WERI-Rb-1 (cell line): ENCODE measurements around the gene ROGDI.

ENCODE experiments used
- DNase-seq: peaks from one replicate; pipeline ENCODE4 v3.0.0-alpha.2; 2020
- H3K27ac ChIP-seq: fragments of 250-450 bp; sonication (Bioruptor Pico); 2 replicates; pipeline ENCODE4 v1.5.1; 2020; ENCODE audit warnings: mild to moderate bottlenecking, moderate library complexity
- H3K27me3 ChIP-seq: fragments of 250-450 bp; sonication (Bioruptor Pico); 2 replicates; pipeline ENCODE4 v1.5.1; 2021; ENCODE audit warnings: mild to moderate bottlenecking, low read depth, moderate library complexity; ENCODE audit not compliant: insufficient read depth, severe bottlenecking
- H3K36me3 ChIP-seq: fragments of 250-450 bp; sonication (Bioruptor Pico); 2 replicates; pipeline ENCODE4 v1.5.1; 2020; ENCODE audit warnings: mild to moderate bottlenecking, moderate library complexity
- H3K4me3 ChIP-seq: 2 replicates; pipeline ENCODE4 v1.5.1; 2011; ENCODE audit warnings: low read depth, mild to moderate bottlenecking, control low read depth, low read length
- H3K9me3 ChIP-seq: fragments of 250-450 bp; sonication (Bioruptor Pico); 2 replicates; pipeline ENCODE4 v1.5.1; 2021; ENCODE audit warnings: mild to moderate bottlenecking, moderate library complexity; ENCODE audit not compliant: severe bottlenecking
- TF ChIP-seq, protein P1 (sequence below): IDR thresholded peaks from 2 replicates; pipeline ENCODE4 v1.5.1; 2011; ENCODE audit warnings: low read depth, mild to moderate bottlenecking, control low read depth, inconsistent platforms, low read length

The ROGDI gene

DNA sequence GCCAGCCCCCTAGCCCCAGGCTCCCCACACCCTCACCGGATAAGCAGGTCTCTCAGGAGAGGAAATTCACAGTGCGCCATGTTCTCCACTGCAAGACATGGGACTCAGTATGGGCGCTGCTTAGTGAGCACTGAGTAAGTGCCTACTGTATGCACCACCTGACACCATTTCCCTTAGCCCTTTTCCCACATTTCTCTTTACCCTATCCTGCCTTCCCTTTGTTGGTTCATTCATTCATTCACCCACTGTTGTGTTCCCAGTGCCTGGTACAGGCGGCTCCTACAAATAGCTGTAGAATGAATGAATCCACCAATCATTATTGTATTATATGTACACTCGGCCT is 24.4 kb downstream of the ROGDI start:
- Histone ChIP-seq H3K9me3 (peaks cover 6% of the 10 kb centered on the region), H3K27ac (no peak overlapping the region), H3K27me3 (no peaks in the 10 kb centered on the region), H3K36me3 (no peaks in the 10 kb centered on the region), H3K4me3 (no peak overlapping the region)
- DNase-seq: no peak
- TF ChIP-seq, protein P1, sequence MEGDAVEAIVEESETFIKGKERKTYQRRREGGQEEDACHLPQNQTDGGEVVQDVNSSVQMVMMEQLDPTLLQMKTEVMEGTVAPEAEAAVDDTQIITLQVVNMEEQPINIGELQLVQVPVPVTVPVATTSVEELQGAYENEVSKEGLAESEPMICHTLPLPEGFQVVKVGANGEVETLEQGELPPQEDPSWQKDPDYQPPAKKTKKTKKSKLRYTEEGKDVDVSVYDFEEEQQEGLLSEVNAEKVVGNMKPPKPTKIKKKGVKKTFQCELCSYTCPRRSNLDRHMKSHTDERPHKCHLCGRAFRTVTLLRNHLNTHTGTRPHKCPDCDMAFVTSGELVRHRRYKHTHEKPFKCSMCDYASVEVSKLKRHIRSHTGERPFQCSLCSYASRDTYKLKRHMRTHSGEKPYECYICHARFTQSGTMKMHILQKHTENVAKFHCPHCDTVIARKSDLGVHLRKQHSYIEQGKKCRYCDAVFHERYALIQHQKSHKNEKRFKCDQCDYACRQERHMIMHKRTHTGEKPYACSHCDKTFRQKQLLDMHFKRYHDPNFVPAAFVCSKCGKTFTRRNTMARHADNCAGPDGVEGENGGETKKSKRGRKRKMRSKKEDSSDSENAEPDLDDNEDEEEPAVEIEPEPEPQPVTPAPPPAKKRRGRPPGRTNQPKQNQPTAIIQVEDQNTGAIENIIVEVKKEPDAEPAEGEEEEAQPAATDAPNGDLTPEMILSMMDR: no peak

DNA sequence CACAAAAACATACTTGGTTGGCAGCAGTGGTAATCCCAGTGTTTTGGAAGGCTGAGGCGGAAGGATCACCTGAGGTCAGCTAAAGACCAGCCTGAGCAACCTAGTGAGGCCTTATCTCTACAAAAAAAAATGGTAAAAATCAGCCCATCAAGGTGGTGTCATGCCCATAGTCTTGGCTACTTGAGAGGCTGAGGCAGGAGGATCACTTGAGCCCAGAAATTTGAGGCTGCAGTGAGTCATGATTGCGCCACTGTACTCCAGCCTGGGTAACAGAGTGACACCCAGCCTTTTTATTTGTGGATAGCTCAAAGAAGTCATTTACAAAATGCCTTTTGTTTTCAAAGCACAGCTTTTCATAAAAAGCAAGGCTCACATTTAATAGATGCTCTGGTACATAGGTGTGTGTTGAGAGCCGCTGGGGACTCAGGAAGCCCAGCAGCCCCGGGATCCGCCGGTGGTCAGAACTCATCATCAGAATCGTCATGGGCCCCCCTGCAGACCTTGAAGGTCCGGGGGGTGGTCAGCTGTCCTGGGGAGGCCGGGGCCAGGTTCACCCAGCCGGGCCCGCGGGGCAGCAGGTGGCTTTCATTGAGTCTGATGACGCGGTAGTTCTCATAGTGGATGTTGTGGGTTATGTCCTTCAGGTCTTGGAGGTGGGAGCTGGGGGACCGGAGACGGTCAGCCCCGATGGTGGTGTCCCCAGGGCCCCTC is 24.9 kb downstream of the ROGDI start:
- H3K27ac ChIP-seq: no peak overlapping the region
- TF ChIP-seq, protein P1: no peak
- no peaks in the 10 kb centered on the region for H3K27me3 ChIP-seq
- no peaks in the 10 kb centered on the region for H3K36me3 ChIP-seq
- DNase-seq: no peak
- peaks cover 6% of the 10 kb centered on the region for H3K9me3 ChIP-seq
- H3K4me3 ChIP-seq: no peak overlapping the region

DNA sequence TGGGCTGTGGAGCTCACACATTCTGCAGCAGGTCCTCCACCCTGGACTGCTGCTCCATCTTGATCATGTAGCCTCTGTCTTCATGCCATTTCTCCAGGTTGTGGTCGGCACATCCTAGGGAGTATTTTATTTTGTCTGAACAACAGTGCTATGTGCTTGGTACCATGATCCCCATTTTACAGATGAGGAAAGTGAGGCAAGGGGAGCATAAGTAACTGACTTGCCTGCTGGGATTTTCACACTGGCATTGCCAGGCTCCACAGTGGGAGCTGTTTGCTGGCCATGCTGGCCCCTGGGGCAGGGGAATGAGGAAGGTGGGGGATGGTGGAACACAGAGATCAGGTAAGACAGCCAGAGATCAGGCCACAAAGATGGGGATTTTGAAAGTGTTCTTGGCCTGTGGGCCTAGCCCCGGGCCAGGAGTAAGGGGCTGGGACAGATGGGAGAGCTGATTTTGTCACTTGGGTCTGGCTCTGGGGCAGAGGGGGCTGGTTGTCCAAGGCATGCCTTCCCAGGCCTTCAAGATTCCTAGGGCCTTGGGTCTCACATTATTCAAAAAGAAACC is 26.2 kb downstream of the ROGDI start:
- DNase-seq: no peak
- Histone ChIP-seq H3K27me3 (no peaks in the 10 kb centered on the region), H3K36me3 (no peaks in the 10 kb centered on the region), H3K9me3 (peaks cover 6% of the 10 kb centered on the region), H3K4me3 (no peak overlapping the region), H3K27ac (no peak overlapping the region)
- TF ChIP-seq, protein P1: no peak

DNA sequence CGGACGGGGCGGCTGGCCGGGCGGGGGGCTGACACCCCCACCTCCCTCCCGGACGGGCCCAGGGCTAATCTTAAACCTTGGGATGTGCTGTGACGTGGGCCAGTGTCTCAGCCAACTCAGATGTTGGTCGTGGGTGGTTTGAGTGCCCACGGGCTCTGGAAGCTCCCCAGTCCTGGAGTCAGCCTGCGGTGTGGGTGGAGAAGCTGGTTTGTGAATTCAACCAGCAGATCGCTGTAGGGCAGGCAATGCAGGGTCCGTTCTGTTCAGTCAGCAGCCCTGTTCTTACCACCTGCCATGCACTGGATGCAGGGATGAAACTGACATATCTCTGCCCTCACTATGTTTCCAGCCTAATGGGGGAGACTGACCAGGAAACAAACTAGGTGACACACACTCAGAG is 27.4 kb downstream of the ROGDI start:
- H3K27me3 ChIP-seq: no peaks in the 10 kb centered on the region
- peak overlapping the region; percentile 82 for H3K27ac ChIP-seq
- TF ChIP-seq, protein P1: no peak
- H3K4me3 ChIP-seq: no peak overlapping the region
- DNase-seq: no peak
- peaks cover 6% of the 10 kb centered on the region for H3K9me3 ChIP-seq
- H3K36me3 ChIP-seq: no peaks in the 10 kb centered on the region

DNA sequence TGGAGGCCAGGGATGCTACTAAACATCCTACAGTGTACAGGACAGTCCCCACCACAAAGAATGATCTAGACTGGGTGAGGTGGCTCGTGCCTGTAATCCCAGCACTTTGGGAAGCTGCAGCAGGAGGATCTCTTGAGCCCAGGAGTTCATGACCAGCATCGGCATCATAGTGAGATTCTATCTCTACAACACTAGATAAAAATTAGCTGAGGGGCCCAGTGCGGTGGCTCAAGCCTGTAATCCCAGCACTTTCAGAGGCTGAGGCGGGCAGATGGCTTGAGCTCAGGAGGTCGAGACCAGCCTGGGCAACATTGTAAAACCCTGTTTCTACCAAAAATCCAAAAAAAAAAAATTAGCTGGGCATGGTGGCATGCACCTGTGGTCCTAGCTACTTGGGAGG is 30.1 kb downstream of the ROGDI start:
- peak overlapping the region; percentile 66 for H3K27ac ChIP-seq
- H3K9me3 ChIP-seq: peaks cover 6% of the 10 kb centered on the region
- H3K27me3 ChIP-seq: no peaks in the 10 kb centered on the region
- no peaks in the 10 kb centered on the region for H3K36me3 ChIP-seq
- peak; percentile 54 for DNase-seq
- TF ChIP-seq, protein P1: no peak
- no peak overlapping the region for H3K4me3 ChIP-seq

DNA sequence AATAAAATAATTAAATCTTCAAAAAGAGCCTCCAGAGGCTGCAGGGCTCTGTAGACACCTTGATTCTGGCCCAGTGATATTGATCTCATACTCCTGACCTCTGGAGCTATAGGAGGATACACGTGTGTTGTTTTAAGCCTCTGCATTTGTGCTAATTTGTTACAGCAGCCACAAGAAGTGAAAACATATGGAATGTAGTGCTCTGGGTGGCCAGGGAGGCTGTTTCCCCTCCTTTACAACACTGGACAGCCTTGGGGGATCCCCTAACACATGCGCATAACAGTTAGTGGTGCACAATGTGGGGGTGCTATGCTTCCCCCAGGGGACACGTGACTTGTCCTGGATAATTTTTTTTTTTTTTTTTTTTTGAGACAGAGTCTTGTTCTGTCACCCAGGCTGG is 30.8 kb downstream of the ROGDI start:
- Histone ChIP-seq H3K9me3 (peaks cover 6% of the 10 kb centered on the region), H3K4me3 (no peak overlapping the region), H3K27me3 (no peaks in the 10 kb centered on the region), H3K27ac (peak overlapping the region; percentile 66), H3K36me3 (no peaks in the 10 kb centered on the region)
- no peak for DNase-seq
- TF ChIP-seq, protein P1: no peak
